NCI-H1930 (cell line): ENCODE results near the gene CELF4.

Experiments used
- DNase-seq, 2 experiments: peaks; one replicate each; lab custom pipeline; 2025; lab: John Stamatoyannopoulos, UW

The CELF4 gene

GRCh38 chr18:37440206-37440605 lies 125.4 kb downstream of the CELF4 start:
- no peak for DNase-seq

- no peak for DNase-seq
Measured at GRCh38 chr18:37438417-37439180, 127.0 kb downstream of the CELF4 start.

GRCh38 chr18:37435996-37436395 lies 129.6 kb downstream of the CELF4 start:
- DNase-seq, result no peak

- DNase-seq, result no peak
Measured at GRCh38 chr18:37435150-37435867, 130.3 kb downstream of the CELF4 start.

- DNase-seq, result no peak
Measured at GRCh38 chr18:37434161-37434860, 131.3 kb downstream of the CELF4 start.

- DNase-seq, result no peak
Measured at GRCh38 chr18:37432436-37433195, 133.0 kb downstream of the CELF4 start.

GRCh38 chr18:37430357-37431076 lies 135.1 kb downstream of the CELF4 start:
- no peak for DNase-seq

- DNase-seq, result no peak
Measured at GRCh38 chr18:37429791-37430190, 135.8 kb downstream of the CELF4 start.

- no peak for DNase-seq
Measured at GRCh38 chr18:37428288-37428974, 137.2 kb downstream of the CELF4 start.

GRCh38 chr18:37426586-37426985 lies 139.0 kb downstream of the CELF4 start:
- DNase-seq, result no peak

GRCh38 chr18:37425222-37425621 lies 140.4 kb downstream of the CELF4 start:
- no peak for DNase-seq

- no peak for DNase-seq
Measured at GRCh38 chr18:37424507-37424906, 141.1 kb downstream of the CELF4 start.

- no peak for DNase-seq
Measured at GRCh38 chr18:37422596-37422995, 143.0 kb downstream of the CELF4 start.

GRCh38 chr18:37422116-37422515 lies 143.5 kb downstream of the CELF4 start:
- DNase-seq, result no peak

GRCh38 chr18:37421341-37422077 lies 144.1 kb downstream of the CELF4 start:
- no peak for DNase-seq

GRCh38 chr18:37420315-37420880 lies 145.2 kb downstream of the CELF4 start:
- no peak for DNase-seq

- no peak for DNase-seq
Measured at GRCh38 chr18:37419866-37420265, 145.7 kb downstream of the CELF4 start.

- DNase-seq, result no peak
Measured at GRCh38 chr18:37419315-37419714, 146.3 kb downstream of the CELF4 start.

- DNase-seq, result no peak
Measured at GRCh38 chr18:37414816-37415215, 150.8 kb downstream of the CELF4 start.

GRCh38 chr18:37412829-37413228 lies 152.8 kb downstream of the CELF4 start:
- no peak for DNase-seq
